Omental fat pad (tissue), 4 donors: ENCODE measurements around the gene MARK2. TPM values are rescaled to one million over a fixed set of nuclear protein-coding genes. Genes with fewer than 3 reads are reported as not detected.

Source experiments
- ATAC-seq: fragments of 150-250 bp; one replicate; pipeline ENCODE4 v1.9.1; 2016; ENCODE audit warnings: mild to moderate bottlenecking, moderate library complexity; ENCODE audit not compliant: low FRiP score
- DNase-seq: peaks from one replicate; pipeline ENCODE4 v3.0.0-alpha.2; 2019; ENCODE audit warnings: low spot score
- CTCF ChIP-seq, 3 donors: fragments of 450-650 bp; IDR thresholded peaks; one replicate each; pipeline ENCODE4 v1.5.1; 2016 to 2017; ENCODE audit warnings: antibody characterized with exemption in 3 of 3, mild to moderate bottlenecking in 3 of 3, moderate library complexity in 2 of 3
- total RNA-seq, 4 donors: library from RNA; depleted of rRNA; stranded (reverse); fragments of >200 nt; gene quantifications; one replicate each; pipeline ENCODE4 v1.1.0, GENCODE V29; 2016

The MARK2 gene
- total RNA-seq, 4 donors from 2014 or later, result 14.8 to 27.1 (median 23.4) TPM

GRCh38 chr11:63920939-63921417 is 82.1 kb downstream of the MARK2 start:
- ATAC-seq (no peak), DNase-seq (no peak)
- no peak for TF ChIP-seq CTCF (IDR thresholded peaks at IDR 0.05)

GRCh38 chr11:63922673-63923192 is 83.8 kb downstream of the MARK2 start:
- ATAC-seq (no peak), DNase-seq (no peak)
- no peak for TF ChIP-seq CTCF (IDR thresholded peaks at IDR 0.05)

GRCh38 chr11:63923319-63923718 is 84.4 kb downstream of the MARK2 start:
- DNase-seq (no peak), ATAC-seq (no peak)
- TF ChIP-seq CTCF (IDR thresholded peaks at IDR 0.05), result no peak

- DNase-seq, result no peak
- ATAC-seq, result no peak
- no peak for TF ChIP-seq CTCF (IDR thresholded peaks at IDR 0.05)
Measured at GRCh38 chr11:63929616-63930015, 90.7 kb downstream of the MARK2 start.

- ATAC-seq (no peak), DNase-seq (no peak)
- TF ChIP-seq CTCF (IDR thresholded peaks at IDR 0.05), result no peak
Measured at GRCh38 chr11:63931045-63931444, 92.1 kb downstream of the MARK2 start.

- no peak for TF ChIP-seq CTCF (IDR thresholded peaks at IDR 0.05)
- ATAC-seq (no peak), DNase-seq (no peak)
Measured at GRCh38 chr11:63931876-63932275, 93.0 kb downstream of the MARK2 start.

GRCh38 chr11:63933459-63933858 is 94.5 kb downstream of the MARK2 start:
- no peak for DNase-seq
- ATAC-seq, result no peak
- no peak for TF ChIP-seq CTCF (IDR thresholded peaks at IDR 0.05)
